SK-N-SH treated with all-trans-retinoic acid at 6 μM for 48 hours (cell line): ENCODE measurements around the gene CD99.

Experiments used
- ATAC-seq: fragments of 200-7000 bp; cut with Tn5 transposase; 3 replicates; pipeline ENCODE4 v1.9.1; 2020; ENCODE audit warnings: mild to moderate bottlenecking, moderate library complexity
- ARNTL ChIP-seq: fragments of 450-650 bp; formaldehyde crosslinking; IDR thresholded peaks from 2 replicates; pipeline ENCODE4 v1.5.0; 2020; ENCODE audit warnings: low read depth, mild to moderate bottlenecking, moderate library complexity, borderline replicate concordance
- BACH2 ChIP-seq: fragments of 250-450 bp; sonication (Bioruptor Pico); IDR thresholded peaks from 2 replicates; pipeline ENCODE4 v1.9.0; 2021; ENCODE audit warnings: mild to moderate bottlenecking, borderline replicate concordance
- ESRRG ChIP-seq: fragments of 250-450 bp; sonication (Bioruptor Pico); IDR thresholded peaks from 2 replicates; pipeline ENCODE4 v1.6.1; 2021; ENCODE audit warnings: mild to moderate bottlenecking
- GLIS3 ChIP-seq: fragments of 250-450 bp; sonication (Bioruptor Pico); IDR thresholded peaks from 2 replicates; pipeline ENCODE4 v1.5.0; 2020; ENCODE audit warnings: mild to moderate bottlenecking, moderate library complexity
- ISL1 ChIP-seq: fragments of 250-450 bp; sonication (Bioruptor Pico); IDR thresholded peaks from 2 replicates; pipeline ENCODE4 v2.1.2; 2022; ENCODE audit warnings: mild to moderate bottlenecking, moderate library complexity
- OSR1 ChIP-seq: fragments of 250-450 bp; sonication (Bioruptor Pico); IDR thresholded peaks from 2 replicates; pipeline ENCODE4 v1.8.0; 2022; ENCODE audit warnings: moderate library complexity, mild to moderate bottlenecking, inconsistent platforms
- RARB ChIP-seq: fragments of 250-450 bp; sonication (Bioruptor Pico); IDR thresholded peaks from 2 replicates; pipeline ENCODE4 v1.8.0; 2021; ENCODE audit warnings: mild to moderate bottlenecking, moderate library complexity
- TCF4 ChIP-seq: fragments of 250-450 bp; sonication (Bioruptor Pico); IDR thresholded peaks from 2 replicates; pipeline ENCODE4 v1.8.0; 2021; ENCODE audit warnings: mild to moderate bottlenecking, moderate library complexity, borderline replicate concordance
- TOX ChIP-seq: fragments of 250-450 bp; sonication (Bioruptor Pico); IDR thresholded peaks from 2 replicates; pipeline ENCODE4 v1.8.0; 2021; ENCODE audit warnings: mild to moderate bottlenecking, moderate library complexity, borderline replicate concordance
- ZFP3 ChIP-seq: fragments of 250-450 bp; sonication (Bioruptor Pico); IDR thresholded peaks from 2 replicates; pipeline ENCODE4 v1.5.0; 2020; ENCODE audit warnings: mild to moderate bottlenecking, moderate library complexity
- ZNF565 ChIP-seq: fragments of 450-650 bp; formaldehyde crosslinking; conservative IDR thresholded peaks from 2 replicates; pipeline ENCODE4 v1.5.0; 2020; ENCODE audit warnings: low read depth, mild to moderate bottlenecking, moderate library complexity
- ZNF70 ChIP-seq: fragments of 450-650 bp; formaldehyde crosslinking; IDR thresholded peaks from 2 replicates; pipeline ENCODE4 v1.5.0; 2020; ENCODE audit warnings: mild to moderate bottlenecking, moderate library complexity
- ZNF8 ChIP-seq: fragments of 450-650 bp; formaldehyde crosslinking; IDR thresholded peaks from 2 replicates; pipeline ENCODE4 v1.5.0; 2020; ENCODE audit warnings: mild to moderate bottlenecking, moderate library complexity
- TF ChIP-seq, protein P1 (sequence below): fragments of 250-450 bp; sonication (Bioruptor Pico); IDR thresholded peaks from 2 replicates; pipeline ENCODE4 v1.5.0; 2020; ENCODE audit warnings: mild to moderate bottlenecking, moderate library complexity
- TF ChIP-seq, protein P2 (sequence below): fragments of 250-450 bp; sonication (Bioruptor Pico); IDR thresholded peaks from 2 replicates; pipeline ENCODE4 v1.5.1; 2021; ENCODE audit warnings: mild to moderate bottlenecking, moderate library complexity
- TF ChIP-seq, protein P3 (sequence below): fragments of 250-450 bp; sonication (Bioruptor Pico); IDR thresholded peaks from 2 replicates; pipeline ENCODE4 v1.5.1; 2020; ENCODE audit warnings: low read depth, mild to moderate bottlenecking, moderate library complexity
- TF ChIP-seq, protein P4 (sequence below): fragments of 250-450 bp; sonication (Bioruptor Pico); IDR thresholded peaks from 2 replicates; pipeline ENCODE4 v1.8.0; 2021; ENCODE audit warnings: low read depth, mild to moderate bottlenecking, moderate library complexity, borderline replicate concordance

Gene CD99

DNA sequence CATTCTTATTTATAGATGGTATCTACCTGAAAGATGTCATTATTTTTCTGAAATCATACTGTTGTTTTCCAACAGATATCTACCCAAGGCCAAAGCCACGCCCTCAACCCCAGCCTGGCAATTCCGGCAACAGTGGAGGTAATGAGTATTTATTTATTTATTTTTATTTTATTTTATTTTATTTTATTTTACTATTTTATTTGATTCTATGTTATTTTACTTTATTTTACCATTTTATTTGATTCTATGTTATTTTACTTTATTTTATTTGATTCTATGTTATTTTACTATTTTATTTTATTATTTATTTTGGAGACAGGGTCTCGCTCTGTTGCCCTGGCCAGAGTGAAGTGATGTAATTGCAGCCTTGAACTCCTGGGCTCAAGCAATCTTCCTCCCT lies 98.5 kb downstream of the CD99 start:
- no peak for ATAC-seq
- TF ChIP-seq ZNF8 (CRISPR knock-in tag): no peak
- TF ChIP-seq, protein P1, sequence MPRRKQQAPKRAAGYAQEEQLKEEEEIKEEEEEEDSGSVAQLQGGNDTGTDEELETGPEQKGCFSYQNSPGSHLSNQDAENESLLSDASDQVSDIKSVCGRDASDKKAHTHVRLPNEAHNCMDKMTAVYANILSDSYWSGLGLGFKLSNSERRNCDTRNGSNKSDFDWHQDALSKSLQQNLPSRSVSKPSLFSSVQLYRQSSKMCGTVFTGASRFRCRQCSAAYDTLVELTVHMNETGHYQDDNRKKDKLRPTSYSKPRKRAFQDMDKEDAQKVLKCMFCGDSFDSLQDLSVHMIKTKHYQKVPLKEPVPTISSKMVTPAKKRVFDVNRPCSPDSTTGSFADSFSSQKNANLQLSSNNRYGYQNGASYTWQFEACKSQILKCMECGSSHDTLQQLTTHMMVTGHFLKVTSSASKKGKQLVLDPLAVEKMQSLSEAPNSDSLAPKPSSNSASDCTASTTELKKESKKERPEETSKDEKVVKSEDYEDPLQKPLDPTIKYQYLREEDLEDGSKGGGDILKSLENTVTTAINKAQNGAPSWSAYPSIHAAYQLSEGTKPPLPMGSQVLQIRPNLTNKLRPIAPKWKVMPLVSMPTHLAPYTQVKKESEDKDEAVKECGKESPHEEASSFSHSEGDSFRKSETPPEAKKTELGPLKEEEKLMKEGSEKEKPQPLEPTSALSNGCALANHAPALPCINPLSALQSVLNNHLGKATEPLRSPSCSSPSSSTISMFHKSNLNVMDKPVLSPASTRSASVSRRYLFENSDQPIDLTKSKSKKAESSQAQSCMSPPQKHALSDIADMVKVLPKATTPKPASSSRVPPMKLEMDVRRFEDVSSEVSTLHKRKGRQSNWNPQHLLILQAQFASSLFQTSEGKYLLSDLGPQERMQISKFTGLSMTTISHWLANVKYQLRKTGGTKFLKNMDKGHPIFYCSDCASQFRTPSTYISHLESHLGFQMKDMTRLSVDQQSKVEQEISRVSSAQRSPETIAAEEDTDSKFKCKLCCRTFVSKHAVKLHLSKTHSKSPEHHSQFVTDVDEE (CRISPR knock-in tag): no peak
- TF ChIP-seq RARB: no peak
- TF ChIP-seq, protein P2, sequence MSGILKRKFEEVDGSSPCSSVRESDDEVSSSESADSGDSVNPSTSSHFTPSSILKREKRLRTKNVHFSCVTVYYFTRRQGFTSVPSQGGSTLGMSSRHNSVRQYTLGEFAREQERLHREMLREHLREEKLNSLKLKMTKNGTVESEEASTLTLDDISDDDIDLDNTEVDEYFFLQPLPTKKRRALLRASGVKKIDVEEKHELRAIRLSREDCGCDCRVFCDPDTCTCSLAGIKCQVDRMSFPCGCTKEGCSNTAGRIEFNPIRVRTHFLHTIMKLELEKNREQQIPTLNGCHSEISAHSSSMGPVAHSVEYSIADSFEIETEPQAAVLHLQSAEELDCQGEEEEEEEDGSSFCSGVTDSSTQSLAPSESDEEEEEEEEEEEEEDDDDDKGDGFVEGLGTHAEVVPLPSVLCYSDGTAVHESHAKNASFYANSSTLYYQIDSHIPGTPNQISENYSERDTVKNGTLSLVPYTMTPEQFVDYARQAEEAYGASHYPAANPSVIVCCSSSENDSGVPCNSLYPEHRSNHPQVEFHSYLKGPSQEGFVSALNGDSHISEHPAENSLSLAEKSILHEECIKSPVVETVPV (CRISPR knock-in tag): no peak
- TF ChIP-seq, protein P3, sequence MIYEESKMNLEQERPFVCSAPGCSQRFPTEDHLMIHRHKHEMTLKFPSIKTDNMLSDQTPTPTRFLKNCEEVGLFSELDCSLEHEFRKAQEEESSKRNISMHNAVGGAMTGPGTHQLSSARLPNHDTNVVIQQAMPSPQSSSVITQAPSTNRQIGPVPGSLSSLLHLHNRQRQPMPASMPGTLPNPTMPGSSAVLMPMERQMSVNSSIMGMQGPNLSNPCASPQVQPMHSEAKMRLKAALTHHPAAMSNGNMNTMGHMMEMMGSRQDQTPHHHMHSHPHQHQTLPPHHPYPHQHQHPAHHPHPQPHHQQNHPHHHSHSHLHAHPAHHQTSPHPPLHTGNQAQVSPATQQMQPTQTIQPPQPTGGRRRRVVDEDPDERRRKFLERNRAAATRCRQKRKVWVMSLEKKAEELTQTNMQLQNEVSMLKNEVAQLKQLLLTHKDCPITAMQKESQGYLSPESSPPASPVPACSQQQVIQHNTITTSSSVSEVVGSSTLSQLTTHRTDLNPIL (CRISPR knock-in tag): no peak
- TF ChIP-seq ISL1 (CRISPR knock-in tag): no peak
- TF ChIP-seq, protein P4, sequence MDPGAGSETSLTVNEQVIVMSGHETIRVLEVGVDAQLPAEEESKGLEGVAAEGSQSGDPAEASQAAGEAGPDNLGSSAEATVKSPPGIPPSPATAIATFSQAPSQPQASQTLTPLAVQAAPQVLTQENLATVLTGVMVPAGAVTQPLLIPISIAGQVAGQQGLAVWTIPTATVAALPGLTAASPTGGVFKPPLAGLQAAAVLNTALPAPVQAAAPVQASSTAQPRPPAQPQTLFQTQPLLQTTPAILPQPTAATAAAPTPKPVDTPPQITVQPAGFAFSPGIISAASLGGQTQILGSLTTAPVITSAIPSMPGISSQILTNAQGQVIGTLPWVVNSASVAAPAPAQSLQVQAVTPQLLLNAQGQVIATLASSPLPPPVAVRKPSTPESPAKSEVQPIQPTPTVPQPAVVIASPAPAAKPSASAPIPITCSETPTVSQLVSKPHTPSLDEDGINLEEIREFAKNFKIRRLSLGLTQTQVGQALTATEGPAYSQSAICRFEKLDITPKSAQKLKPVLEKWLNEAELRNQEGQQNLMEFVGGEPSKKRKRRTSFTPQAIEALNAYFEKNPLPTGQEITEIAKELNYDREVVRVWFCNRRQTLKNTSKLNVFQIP (CRISPR knock-in tag): no peak
- TF ChIP-seq TCF4 (CRISPR knock-in tag): no peak
- no peak for TF ChIP-seq ZFP3 (CRISPR knock-in tag)
- no peak for TF ChIP-seq ZNF565 (CRISPR knock-in tag)
- TF ChIP-seq GLIS3 (CRISPR knock-in tag): no peak
- no peak for TF ChIP-seq ARNTL (CRISPR knock-in tag)
- TF ChIP-seq TOX (CRISPR knock-in tag): no peak
- TF ChIP-seq ZNF70 (CRISPR knock-in tag): no peak
- TF ChIP-seq OSR1 (CRISPR knock-in tag): no peak
- no peak for TF ChIP-seq BACH2 (CRISPR knock-in tag)
- no peak for TF ChIP-seq ESRRG (CRISPR knock-in tag)
